GM19463 (cell line): ENCODE measurements around the gene DYNC1I2.
"Not testable (repeated sequence)": the region's sequence is repeated elsewhere in the genome, so short reads cannot be mapped to it uniquely, and the experiment has no call there.

Experiments
- ATAC-seq: cut with Tn5 transposase; IDR thresholded peaks from one replicate; pipeline ENCODE4 v1.9.1; 2021; ENCODE audit warnings: mild to moderate bottlenecking, moderate library complexity; ENCODE audit not compliant: unreplicated experiment

Gene DYNC1I2

DNA sequence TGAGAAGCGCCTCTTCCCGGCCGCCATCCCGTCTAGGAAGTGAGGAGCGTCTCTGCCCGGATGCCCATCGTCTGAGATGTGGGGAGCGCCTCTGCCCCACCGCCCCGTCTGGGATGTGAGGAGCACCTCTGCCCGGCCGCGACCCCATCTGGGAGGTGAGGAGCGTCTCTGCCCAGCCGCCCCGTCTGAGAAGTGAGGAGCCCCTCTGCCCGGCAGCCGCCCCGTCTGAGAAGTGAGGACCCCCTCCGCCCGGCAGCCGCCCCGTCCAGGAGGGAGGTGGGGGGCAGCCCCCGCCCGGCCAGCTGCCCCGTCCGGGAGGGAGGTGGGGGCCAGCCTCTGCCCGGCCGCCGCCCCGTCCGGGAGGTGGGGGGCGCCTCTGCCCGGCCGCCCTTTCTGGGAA, 87.3 kb downstream of the DYNC1I2 start:
- not testable (repeated sequence) for ATAC-seq

DNA sequence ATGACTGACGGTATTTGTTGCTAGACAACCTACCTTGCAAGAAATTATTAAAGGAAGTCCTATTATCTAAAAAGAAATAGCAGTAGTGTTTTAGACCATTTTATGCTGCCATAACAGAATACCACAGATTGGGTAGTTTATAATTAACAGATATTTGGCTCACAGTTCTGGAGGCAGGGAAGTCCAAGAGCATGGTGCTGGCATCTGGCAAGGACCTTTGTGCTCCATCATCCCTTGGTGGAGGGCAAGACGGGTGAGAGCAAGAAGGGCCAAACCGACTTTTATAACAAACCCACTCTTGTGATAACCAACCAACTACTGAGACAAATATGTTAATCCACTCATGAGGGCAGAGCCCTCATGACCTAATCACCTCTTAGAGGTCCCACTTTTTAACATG, 91.2 kb downstream of the DYNC1I2 start:
- ATAC-seq, result no peak

DNA sequence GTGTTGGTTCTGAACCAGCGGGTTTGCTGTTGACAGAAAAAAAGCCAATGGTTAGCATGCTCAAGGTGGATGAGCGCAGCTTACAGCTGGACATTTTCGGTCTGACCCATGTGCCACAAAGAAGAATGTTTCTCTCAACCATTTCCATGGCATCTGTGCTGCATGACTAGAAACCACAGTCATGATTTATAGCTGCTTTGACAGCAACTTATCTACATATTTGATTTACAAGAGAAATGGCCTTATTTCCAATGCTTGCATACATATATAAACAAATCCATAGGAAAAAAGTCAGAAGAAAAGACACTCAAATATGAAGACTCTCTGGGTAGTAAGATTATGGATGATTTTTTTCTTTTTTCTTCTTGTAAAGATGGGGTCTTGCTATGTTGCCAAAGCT, 98.2 kb downstream of the DYNC1I2 start:
- ATAC-seq, result no peak

DNA sequence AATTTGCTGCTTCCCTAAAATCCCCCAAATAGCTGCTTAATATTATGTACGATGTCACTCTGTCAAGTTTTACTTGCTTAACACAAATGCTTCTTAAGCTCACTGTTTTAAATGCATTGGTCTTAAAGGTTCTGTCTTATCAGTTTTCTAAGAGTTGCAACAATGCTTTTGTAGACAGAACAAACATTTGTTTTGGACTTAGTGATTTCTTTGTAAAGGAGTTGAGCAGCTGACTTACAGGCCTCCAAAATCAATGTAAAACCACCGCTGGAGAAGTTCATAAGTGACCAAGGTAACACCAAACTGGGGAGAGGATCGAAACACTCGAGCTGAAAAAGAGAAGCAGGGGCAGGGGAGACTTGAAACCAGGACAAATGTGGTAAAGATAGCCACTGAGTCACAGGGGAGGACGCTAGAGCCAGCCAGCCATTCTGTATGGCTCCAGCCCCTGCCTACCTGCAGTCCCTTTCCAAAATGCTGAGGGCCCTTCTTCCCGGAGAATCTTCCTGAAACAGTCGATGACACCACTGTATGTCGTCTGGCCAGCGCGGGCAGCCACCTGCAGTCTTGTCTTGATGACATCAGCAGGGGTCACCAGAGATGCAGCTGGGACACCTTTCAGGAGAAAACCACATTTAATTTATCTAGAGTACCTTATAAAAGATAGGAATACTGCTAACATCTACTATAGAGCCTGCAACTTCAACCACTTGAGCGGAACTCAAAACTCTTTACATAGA, 100.2 kb downstream of the DYNC1I2 start:
- no peak for ATAC-seq

DNA sequence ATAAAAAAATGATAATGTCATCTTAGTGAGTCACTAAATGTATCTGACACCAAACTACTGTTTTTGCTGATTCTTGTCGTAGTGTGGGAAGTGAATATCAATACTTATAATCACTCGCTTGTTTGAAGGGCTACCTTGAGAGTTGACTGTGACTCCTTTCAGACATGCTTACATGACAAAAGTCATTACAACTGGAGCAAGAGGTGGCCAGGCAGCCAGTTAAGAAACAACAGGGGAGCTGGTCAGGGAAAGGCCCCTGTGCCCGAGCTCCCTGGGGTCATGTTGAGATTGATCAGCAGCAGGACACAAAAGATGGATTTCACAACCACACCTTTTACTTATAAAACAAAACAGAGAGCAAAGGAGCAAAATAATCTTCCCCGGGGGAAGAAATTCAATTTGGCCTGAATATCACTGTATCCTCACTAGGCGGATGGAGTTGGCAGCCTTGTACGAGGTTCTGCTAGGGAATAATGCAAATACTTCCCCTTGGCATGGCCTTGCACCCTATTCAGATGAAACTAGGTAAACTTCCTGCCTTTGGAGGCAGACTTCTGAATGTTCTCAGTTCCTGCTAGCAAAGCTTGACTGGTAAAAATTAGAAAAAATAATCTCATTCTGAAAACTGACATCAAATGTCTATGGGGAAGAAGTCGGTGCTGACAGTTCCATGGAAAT, 101.2 kb downstream of the DYNC1I2 start:
- ATAC-seq, result no peak

DNA sequence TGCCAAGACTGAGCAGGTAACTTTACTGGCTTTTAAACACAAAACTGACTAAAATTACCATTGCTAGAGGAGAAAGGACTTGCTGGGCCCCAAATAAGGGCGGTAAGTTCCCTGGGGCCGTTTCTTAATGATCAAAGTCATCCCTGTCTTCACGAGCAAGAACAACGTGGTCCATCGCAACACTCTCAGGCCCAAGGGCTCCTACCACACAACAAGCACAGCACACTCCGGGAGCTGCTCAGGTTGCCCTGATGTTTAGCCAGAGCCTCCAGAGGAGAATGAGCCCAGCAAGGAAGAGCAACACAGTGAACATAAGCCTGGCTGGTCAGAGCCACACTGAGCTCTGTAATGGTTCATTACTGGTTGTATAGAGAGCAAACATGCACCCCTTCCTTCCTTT, 102.7 kb downstream of the DYNC1I2 start:
- no peak for ATAC-seq

DNA sequence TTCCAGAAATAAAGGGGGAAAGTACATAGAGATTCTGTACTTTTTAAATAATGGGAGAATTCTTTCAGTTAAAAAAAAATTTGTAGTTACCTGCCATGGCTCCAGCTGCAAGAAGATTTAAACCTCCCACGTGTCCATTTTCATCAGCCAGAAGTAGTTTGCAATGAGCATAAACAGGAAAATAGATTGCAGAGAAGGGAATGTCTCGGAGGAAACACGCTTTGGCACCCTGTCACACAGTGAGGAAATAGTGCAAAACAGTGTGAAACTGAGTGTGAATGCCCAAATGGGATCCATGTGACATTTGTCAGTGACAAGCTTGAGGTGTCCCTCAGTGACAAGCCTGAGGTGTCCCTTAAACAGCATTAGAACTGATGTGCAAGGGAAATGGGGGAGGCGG, 104.1 kb downstream of the DYNC1I2 start:
- ATAC-seq, result no peak

DNA sequence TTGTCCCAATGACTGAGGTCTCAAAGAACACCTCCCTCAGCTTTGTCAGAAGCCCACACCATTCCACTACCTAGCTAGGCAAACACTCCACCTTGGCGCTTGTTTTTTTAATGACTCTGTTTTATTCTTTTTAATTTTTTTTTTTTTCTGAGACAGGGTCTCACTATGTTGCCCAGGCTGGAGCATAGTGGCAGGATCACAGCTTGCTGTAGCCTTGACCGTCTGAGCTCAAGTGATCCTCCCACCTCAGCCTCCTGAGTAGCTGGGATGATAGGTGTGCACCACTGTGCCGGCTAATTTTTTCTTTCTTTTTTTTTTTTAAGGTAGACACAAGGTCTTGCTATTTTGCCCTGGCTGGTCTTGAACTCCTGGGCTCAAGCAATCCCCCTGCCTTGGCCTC, 104.9 kb downstream of the DYNC1I2 start:
- no peak for ATAC-seq

DNA sequence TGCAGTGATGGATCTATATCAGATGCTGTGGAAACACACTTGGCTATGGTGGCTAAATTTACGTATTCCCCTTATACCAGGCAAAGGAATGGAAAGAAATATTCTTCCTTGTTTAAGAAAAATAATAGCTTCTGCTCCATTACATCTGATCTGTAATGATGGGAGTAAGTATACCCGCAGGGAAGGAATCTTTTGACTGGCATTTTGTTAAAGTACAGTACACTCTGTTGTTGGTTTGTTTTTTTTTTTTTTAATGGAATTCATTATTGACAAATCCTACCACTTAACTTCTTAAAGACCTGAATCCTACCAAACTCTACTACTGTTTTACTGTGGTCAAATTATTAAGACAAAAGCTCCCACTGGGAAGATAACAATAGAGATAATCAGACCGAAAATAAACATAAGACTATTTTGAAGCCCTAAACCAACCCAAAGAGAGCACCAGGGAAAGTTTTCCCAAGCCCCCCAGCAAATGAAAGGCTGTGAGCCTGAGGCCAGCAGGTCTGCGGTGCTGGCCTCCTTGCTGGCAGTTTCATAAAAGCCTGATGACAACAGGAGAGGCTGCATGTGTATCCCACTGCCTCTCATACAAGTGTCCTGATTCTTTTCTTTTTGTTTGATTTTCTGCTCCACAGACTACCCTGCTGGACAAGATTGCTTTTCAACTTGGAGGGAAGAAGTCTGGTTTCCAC, 105.8 kb downstream of the DYNC1I2 start:
- no peak for ATAC-seq

DNA sequence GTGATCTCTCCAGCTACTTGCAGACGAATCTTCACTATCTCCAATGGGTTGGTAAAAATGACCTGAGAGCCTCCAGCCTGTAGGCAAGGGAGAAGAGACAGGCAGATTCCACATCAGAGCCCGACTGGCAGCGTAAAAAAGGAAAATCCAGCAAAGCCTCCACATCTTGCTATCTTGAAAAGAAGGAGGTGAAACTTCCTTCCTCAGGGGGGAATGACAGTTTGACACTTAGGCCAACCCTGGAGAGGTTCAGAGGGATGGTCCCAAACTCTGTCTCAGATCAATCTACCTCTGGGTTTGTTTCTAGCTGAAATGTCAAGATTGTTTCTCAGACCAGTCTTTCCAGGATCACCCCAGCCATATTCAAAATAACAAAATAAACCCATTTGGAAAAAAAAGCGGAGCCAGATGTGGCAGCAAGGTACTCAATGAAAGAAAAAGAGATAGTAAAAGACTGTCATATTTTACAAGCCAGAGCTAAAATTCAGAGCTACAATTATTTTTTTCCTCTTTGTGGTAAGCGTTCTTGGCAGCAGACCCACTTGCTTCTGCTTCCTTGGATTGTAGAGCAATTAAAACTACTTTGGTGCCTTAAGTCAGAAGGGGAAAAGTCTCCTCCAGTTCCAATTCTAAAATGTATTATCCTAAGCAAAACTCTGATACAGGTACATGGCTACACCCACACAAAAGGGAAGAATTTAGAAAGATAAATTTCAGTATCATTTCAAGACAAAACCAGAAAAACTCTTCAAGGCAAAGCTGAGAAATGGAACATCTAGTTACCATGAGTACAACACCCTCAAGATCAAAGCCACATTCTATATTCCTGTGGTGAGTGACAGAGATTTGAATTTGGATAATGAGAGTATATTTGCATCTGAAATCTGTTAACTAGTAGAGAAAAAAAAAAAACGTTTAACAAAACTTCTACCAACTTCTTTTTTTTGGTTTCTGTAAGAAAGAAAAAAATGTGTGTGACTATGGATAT, 106.7 kb downstream of the DYNC1I2 start:
- no peak for ATAC-seq

DNA sequence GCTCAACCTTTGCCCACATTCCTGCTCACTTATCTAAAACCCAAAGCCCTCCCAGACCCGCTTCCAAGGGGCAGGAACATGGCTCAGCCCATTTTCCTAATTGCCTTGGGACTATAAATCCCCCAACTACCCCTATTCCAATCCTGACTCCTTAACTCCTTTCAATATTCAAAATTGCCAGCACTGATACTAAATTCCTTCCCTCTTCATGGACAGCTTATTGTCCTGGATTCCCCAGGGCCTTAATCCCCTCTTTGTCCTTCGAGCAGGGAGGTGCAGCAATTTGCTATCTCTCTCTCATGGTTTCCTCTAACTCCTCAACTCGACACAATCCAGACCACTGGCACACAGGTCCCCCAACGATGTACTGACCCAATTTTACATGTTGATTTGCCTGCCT, 107.6 kb downstream of the DYNC1I2 start:
- no peak for ATAC-seq
